Globus pallidus (tissue), 1 donor: ENCODE measurements around the gene PRSS23.
"Not testable (repeated sequence)": the region's sequence is repeated elsewhere in the genome, so short reads cannot be mapped to it uniquely, and the experiment has no call there.

ENCODE experiments used
- DNase-seq: peaks from one replicate; pipeline ENCODE4 v3.0.0-alpha.2; 2015; ENCODE audit warnings: low spot score

Gene PRSS23

GRCh38 chr11:86800076-86800959, at the start of gene PRSS23:
PRSS23 (plus strand) TSS chr11:86800542; CDS start chr11:86807644, 7,102 bp downstream.
- no peak for DNase-seq

- no peak for DNase-seq
Measured at GRCh38 chr11:86753459-86753858, 46.9 kb upstream of the PRSS23 start.

GRCh38 chr11:86755146-86755545, 45.2 kb upstream of the PRSS23 start:
- no peak for DNase-seq

GRCh38 chr11:86758171-86758570, 42.2 kb upstream of the PRSS23 start:
- no peak for DNase-seq

- DNase-seq: no peak
Measured at GRCh38 chr11:86760577-86760976, 39.8 kb upstream of the PRSS23 start.

GRCh38 chr11:86761978-86762377, 38.4 kb upstream of the PRSS23 start:
- DNase-seq: no peak

GRCh38 chr11:86765203-86765602, 35.1 kb upstream of the PRSS23 start:
- no peak for DNase-seq

GRCh38 chr11:86765878-86766277, 34.5 kb upstream of the PRSS23 start:
- no peak for DNase-seq

GRCh38 chr11:86769219-86769618, 31.1 kb upstream of the PRSS23 start:
- DNase-seq: no peak

- DNase-seq: not testable (repeated sequence)
Measured at GRCh38 chr11:86770473-86771027, 29.8 kb upstream of the PRSS23 start.

GRCh38 chr11:86772999-86773398, 27.3 kb upstream of the PRSS23 start:
- no peak for DNase-seq

GRCh38 chr11:86773513-86774252, 26.7 kb upstream of the PRSS23 start:
- no peak for DNase-seq

- DNase-seq: no peak
Measured at GRCh38 chr11:86774417-86774816, 25.9 kb upstream of the PRSS23 start.

- DNase-seq: no peak
Measured at GRCh38 chr11:86775361-86775760, 25.0 kb upstream of the PRSS23 start.

- DNase-seq: no peak
Measured at GRCh38 chr11:86781546-86781945, 18.8 kb upstream of the PRSS23 start.

GRCh38 chr11:86782742-86783141, 17.6 kb upstream of the PRSS23 start:
- no peak for DNase-seq

- no peak for DNase-seq
Measured at GRCh38 chr11:86783661-86784060, 16.7 kb upstream of the PRSS23 start.

GRCh38 chr11:86784241-86784681, 16.1 kb upstream of the PRSS23 start:
- no peak for DNase-seq

GRCh38 chr11:86785576-86785975, 14.8 kb upstream of the PRSS23 start:
- DNase-seq: no peak

- DNase-seq: no peak
Measured at GRCh38 chr11:86787018-86787536, 13.3 kb upstream of the PRSS23 start.

- DNase-seq: no peak
Measured at GRCh38 chr11:86787656-86788055, 12.7 kb upstream of the PRSS23 start.

GRCh38 chr11:86790195-86790725, 10.1 kb upstream of the PRSS23 start:
- DNase-seq: no peak
